ENCODE results near the gene RALGAPA1. TPM values are rescaled to one million over a fixed set of nuclear protein-coding genes. Genes with fewer than 3 reads are reported as not detected.

RALGAPA1 gene
- total and polyA plus RNA-seq, 2 of the 13 experiments (the other 11 are each of a cell fraction or from before 2014, with no cell fraction given): 65.0 to 89.2 TPM

DNA sequence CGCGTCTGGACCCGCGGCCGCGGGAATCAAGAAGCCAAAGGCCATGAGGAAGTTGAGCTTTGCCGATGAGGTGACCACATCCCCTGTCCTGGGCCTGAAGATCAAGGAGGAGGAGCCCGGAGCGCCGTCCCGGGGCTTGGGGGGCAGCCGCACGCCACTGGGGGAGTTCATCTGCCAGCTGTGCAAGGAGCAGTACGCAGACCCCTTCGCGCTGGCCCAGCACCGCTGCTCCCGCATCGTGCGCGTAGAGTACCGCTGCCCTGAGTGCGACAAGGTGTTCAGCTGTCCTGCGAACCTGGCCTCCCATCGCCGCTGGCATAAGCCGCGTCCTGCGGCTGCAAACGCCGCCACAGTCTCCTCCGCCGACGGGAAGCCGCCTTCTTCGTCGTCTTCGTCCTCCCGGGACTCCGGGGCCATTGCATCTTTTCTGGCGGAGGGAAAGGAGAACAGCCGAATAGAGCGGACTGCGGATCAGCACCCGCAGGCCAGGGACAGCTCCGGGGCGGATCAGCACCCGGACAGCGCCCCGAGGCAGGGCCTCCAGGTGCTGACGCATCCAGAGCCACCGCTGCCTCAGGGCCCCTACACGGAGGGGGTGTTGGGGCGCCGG is 274.1 kb downstream of the RALGAPA1 start (continued):
- peak; percentile 97 for TF ChIP-seq FOSL2 (CRISPR knock-in tag; IDR thresholded peaks at IDR 0.05)
- no peak for TF ChIP-seq MBD4 (IDR thresholded peaks at IDR 0.05; ENCODE audit: borderline replicate concordance, low read length)
- peak; percentile 100 for TF ChIP-seq ZNF235 (CRISPR knock-in tag; IDR thresholded peaks at IDR 0.05; ENCODE audit: borderline replicate concordance)
- peak; percentile 100 for TF ChIP-seq CCDC6 (CRISPR knock-in tag; IDR thresholded peaks at IDR 0.05)
- peak; percentile 100 for TF ChIP-seq ZNF766 (CRISPR knock-in tag; IDR thresholded peaks at IDR 0.05; ENCODE audit: borderline replicate concordance)
- TF ChIP-seq ADNP (CRISPR knock-in tag; IDR thresholded peaks at IDR 0.05): peak; percentile 99
- peak; percentile 18; the same call in 1 of the 2 replicates for TF ChIP-seq KAT2B (IDR thresholded peaks at IDR 0.05; ENCODE audit: borderline replicate concordance, low read depth, low read length)
- peak; percentile 99 for TF ChIP-seq NAIF1 (CRISPR knock-in tag; IDR thresholded peaks at IDR 0.05; ENCODE audit: borderline replicate concordance)
- TF ChIP-seq PRPF4 (IDR thresholded peaks at IDR 0.05; ENCODE audit: low read depth, low read length, poor library complexity, severe bottlenecking): no peak
- TF ChIP-seq ZNF589 (CRISPR knock-in tag; conservative IDR thresholded peaks at IDR 0.05): peak; percentile 100
- TF ChIP-seq GATAD2A (CRISPR knock-in tag; IDR thresholded peaks at IDR 0.05): peak; percentile 100
- TF ChIP-seq KDM6A (CRISPR knock-in tag; IDR thresholded peaks at IDR 0.05; ENCODE audit: low read depth): peak; percentile 99
- TF ChIP-seq, protein P1, sequence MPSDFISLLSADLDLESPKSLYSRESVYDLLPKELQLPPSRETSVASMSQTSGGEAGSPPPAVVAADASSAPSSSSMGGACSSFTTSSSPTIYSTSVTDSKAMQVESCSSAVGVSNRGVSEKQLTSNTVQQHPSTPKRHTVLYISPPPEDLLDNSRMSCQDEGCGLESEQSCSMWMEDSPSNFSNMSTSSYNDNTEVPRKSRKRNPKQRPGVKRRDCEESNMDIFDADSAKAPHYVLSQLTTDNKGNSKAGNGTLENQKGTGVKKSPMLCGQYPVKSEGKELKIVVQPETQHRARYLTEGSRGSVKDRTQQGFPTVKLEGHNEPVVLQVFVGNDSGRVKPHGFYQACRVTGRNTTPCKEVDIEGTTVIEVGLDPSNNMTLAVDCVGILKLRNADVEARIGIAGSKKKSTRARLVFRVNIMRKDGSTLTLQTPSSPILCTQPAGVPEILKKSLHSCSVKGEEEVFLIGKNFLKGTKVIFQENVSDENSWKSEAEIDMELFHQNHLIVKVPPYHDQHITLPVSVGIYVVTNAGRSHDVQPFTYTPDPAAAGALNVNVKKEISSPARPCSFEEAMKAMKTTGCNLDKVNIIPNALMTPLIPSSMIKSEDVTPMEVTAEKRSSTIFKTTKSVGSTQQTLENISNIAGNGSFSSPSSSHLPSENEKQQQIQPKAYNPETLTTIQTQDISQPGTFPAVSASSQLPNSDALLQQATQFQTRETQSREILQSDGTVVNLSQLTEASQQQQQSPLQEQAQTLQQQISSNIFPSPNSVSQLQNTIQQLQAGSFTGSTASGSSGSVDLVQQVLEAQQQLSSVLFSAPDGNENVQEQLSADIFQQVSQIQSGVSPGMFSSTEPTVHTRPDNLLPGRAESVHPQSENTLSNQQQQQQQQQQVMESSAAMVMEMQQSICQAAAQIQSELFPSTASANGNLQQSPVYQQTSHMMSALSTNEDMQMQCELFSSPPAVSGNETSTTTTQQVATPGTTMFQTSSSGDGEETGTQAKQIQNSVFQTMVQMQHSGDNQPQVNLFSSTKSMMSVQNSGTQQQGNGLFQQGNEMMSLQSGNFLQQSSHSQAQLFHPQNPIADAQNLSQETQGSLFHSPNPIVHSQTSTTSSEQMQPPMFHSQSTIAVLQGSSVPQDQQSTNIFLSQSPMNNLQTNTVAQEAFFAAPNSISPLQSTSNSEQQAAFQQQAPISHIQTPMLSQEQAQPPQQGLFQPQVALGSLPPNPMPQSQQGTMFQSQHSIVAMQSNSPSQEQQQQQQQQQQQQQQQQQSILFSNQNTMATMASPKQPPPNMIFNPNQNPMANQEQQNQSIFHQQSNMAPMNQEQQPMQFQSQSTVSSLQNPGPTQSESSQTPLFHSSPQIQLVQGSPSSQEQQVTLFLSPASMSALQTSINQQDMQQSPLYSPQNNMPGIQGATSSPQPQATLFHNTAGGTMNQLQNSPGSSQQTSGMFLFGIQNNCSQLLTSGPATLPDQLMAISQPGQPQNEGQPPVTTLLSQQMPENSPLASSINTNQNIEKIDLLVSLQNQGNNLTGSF (CRISPR knock-in tag; IDR thresholded peaks at IDR 0.05): peak; percentile 100
- TF ChIP-seq, protein P2, sequence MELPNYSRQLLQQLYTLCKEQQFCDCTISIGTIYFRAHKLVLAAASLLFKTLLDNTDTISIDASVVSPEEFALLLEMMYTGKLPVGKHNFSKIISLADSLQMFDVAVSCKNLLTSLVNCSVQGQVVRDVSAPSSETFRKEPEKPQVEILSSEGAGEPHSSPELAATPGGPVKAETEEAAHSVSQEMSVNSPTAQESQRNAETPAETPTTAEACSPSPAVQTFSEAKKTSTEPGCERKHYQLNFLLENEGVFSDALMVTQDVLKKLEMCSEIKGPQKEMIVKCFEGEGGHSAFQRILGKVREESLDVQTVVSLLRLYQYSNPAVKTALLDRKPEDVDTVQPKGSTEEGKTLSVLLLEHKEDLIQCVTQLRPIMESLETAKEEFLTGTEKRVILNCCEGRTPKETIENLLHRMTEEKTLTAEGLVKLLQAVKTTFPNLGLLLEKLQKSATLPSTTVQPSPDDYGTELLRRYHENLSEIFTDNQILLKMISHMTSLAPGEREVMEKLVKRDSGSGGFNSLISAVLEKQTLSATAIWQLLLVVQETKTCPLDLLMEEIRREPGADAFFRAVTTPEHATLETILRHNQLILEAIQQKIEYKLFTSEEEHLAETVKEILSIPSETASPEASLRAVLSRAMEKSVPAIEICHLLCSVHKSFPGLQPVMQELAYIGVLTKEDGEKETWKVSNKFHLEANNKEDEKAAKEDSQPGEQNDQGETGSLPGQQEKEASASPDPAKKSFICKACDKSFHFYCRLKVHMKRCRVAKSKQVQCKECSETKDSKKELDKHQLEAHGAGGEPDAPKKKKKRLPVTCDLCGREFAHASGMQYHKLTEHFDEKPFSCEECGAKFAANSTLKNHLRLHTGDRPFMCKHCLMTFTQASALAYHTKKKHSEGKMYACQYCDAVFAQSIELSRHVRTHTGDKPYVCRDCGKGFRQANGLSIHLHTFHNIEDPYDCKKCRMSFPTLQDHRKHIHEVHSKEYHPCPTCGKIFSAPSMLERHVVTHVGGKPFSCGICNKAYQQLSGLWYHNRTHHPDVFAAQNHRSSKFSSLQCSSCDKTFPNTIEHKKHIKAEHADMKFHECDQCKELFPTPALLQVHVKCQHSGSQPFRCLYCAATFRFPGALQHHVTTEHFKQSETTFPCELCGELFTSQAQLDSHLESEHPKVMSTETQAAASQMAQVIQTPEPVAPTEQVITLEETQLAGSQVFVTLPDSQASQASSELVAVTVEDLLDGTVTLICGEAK (IDR thresholded peaks at IDR 0.05): no peak; the same call in 1 of the 2 replicates
- TF ChIP-seq, protein P2 (CRISPR knock-in tag; IDR thresholded peaks at IDR 0.05): peak; percentile 99
- TF ChIP-seq TCF7 (IDR thresholded peaks at IDR 0.05; ENCODE audit: low read depth): no peak
